Measurements from ENCODE around the gene ANAPC5. TPM values are rescaled to one million over a fixed set of nuclear protein-coding genes. Genes with fewer than 3 reads are reported as not detected.

The ANAPC5 gene
- total RNA-seq, 1 experiment from 2014 or later: 170 TPM

DNA sequence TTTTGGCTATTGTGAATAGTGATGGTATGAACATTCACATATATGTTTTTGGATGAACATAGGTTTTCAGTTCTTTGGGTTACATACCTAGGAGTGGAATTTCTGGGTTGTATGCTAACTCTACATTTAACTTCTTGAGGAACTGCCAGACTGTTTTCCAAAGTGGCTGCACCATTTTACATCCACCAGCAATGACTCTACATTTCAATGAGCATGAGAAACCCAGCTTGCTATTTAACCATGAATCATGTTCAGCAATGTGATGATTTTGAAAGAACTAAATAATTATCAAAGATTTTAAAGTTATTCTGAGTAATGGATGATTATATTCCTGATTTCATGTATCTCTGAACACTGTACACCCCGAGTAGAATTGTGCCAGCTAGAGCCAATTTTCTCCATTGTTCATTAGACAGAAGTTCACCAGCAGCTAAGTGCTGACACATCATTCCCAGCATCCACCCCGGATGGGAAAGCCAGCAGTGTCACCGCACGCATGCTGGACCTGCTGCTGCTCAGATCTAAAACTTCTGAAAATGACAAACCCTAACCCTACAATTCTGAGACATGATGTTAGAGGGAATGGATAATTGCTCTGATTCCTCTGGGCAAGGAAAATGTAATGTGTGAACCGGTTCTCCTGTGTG, 13.3 kb upstream of the ANAPC5 start:
- peak; percentile 42 for DNase-seq (ENCODE audit: low read depth)

DNA sequence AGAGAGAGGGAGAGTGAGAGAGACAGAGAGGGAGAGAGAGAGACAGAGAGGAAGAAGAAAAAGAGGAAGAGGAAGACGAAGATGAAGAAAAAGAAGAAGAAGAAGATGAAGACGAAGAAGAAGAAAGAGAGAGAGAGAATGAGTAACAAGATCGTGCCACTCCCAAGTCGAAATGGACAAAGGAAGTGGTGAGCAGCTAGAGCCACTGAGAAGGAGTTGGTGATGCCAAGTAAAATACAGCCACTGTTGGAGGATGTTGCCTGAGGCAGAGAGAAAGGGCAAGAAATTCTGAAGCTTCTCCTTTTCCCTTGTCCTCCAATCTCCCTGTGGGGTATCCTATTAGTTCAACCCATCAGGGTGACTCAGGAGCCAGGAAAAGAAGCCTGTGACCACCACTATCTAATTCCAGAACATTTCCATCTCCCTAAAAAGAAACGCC, 12.5 kb upstream of the ANAPC5 start:
- DNase-seq (ENCODE audit: low read depth): peak; percentile 91

DNA sequence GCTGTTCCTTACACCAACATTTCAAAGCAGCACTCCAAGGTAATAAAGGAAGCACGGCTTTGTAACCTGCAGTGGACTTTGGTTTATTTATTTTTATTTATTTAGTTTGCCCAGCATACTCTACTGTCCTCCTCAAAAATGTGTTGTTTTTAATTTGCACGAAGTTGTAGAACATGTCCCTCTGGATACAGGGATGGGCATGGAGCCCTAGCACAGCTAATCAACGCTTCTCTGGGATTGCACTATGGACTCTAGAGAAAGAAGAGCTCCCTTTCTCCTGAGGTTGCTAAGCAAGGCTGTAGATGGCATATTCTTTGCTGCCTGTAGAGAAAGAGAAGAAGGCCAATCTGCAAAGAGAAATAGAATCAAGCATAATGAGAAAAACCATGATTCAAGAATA, 5.9 kb upstream of the ANAPC5 start:
- no peak for DNase-seq (ENCODE audit: low read depth)

DNA sequence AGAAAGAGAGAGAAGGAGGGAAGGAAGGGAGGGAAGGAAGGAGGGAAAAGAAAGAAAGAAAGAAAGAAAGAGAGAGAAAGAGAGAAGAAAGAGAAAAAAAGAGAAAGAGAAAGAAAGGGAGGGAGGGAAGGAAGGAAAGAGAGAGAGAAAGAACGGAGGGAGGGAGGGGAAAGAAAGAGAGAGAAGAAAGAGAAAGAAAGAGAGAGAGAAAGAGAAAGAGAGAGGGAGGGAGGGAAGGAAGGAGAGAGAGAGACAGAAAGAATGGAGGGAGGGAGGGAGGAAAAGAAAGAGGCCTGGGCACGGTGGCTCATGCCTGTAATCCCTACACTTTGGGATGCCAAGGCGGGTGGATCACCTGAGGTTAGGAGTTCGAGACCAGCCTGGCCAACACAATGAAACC, 5.1 kb upstream of the ANAPC5 start:
- DNase-seq (ENCODE audit: low read depth): no peak

DNA sequence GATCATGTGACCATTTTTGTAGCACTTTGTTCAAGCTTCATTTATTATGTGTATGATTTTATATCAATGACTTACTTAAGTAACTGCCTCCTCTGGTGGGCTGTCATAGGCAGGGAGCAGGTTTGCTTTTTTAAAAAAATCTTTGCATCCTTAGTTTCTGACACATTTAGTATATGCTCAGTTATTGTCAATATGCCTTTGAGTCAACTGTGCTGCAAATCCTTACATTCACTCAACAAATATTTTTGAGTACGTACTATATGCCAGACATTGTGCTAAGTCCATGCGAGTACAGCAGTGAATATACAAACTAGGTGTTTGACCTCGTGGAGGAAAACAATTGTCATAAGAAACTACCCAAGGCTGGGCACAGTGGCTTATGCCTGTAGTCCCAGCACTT, 4.4 kb upstream of the ANAPC5 start:
- DNase-seq (ENCODE audit: low read depth): no peak

DNA sequence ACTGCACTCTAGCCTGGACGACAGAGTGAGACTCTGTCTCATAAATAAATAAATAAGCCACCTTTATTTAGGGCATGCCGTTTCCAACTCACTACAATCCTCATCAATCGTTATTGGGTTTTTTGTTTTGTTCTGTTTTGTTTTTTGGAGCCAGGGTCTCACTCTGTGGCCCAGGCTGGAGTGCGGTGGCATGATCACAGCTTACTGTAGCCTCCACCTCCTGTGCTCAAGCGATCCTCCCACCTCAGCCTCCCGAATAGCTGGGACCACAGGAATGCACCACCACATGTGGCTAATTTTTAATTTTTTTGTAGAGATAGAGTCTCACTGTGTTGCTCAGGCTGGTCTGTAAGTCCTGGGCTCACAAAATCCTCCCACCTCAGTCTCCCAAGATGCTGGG, 3.6 kb upstream of the ANAPC5 start:
- DNase-seq (ENCODE audit: low read depth): no peak

DNA sequence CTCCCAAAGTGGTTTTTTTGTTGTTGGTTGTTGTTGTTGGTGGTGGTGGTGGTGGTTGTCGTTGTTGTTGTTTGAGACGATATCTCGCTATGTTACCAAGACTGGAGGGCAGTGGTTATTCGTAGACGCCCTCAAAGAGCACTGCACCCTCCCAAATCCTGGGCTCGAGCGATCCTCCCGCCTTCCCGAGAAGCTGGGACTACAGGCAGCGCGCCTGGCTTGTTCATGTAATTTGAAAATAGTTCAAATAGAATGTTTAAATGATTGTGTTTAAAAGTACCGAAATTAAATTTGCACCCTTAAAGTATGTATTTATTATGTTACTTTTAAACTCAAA, 439 bp upstream of the ANAPC5 start:
- DNase-seq (ENCODE audit: low read depth): no peak

DNA sequence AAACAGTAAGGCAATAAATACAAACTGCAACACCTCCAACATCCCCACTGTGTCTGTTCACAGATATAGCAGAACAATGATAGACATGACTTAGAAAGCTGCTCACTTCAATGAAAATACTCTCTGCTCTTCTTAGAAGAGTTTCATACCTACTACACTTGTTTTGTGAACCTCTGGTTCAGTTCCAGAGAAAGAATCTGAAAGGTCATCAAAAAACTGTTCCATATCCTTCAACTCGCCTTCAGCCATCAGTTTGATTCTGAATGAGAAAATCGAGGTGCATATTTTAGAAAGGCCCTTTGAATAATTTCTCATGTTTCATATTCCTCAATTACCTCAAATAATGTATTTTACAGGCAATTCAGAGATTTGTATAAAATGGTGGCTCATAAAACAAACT, 5.5 kb downstream of the ANAPC5 start:
- no peak for DNase-seq (ENCODE audit: low read depth)

DNA sequence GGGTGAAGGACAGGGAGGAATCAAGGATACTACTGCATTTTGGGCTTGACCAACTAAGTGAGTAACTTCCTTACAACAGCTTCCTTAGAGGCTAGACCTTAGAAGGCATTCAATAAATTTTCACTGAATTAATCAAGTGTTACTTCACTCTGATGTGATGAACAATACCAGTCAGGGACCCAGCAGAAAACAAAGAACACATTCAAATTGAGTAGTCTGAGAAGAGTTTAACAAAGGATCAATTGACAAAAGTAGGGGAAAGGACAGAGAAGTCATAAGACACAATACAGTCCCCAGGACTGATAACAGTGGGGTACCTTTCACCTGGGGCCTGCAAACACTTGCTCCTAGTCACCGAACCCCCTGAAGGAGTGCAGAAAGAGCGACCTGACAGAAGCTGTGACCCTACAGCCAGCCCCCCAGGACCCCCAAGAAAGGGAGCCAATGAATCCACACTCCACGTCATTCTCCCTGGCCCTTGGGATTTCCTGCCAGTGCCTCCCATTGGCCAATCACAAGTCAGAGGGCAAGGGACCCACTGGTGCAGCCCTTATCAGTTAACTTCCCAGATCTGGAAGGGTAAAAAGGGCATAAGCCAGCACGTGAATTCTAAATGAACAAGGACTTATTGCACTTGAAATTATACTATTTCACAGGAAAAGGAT, 6.9 kb downstream of the ANAPC5 start:
- no peak for DNase-seq (ENCODE audit: low read depth)

DNA sequence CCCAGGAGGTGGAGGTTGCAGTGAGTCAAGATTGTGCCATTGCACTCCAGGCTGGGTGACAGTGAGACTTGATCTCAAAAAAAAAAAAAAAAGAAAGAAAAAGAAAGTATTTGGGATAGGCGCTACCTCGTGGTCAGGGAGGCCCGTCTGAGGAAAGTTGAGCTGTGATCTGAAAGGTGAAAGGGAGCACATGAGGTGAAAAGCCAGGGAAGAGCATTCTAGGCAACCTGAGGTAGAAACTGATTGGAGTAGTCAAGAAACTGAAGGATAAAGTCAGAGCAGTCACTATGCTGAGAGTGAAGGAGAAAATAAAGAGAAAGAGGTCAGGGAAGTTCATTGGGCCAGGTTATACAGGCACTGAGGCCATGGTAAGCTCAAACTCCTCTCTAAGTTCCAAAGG, 7.7 kb downstream of the ANAPC5 start:
- DNase-seq (ENCODE audit: low read depth): no peak

DNA sequence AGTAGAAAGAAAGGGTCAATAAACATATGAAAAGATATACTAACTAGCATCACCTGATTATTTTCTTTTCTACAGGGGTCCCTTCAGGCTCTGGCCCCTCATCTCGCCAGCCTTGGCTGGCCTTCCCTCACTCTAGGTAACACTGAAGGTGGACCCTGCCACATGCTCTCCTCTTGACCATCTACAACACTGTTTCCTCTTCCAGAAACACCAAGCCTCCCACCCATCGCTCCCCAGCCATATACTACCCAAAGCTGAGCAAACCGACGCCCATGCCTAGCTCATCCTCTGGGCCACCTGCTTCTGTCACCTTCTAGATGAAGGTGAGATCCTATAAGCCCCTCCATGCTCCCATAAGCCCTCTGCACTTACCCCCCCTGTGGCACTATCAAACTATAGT, 14.8 kb downstream of the ANAPC5 start:
- DNase-seq (ENCODE audit: low read depth): no peak

DNA sequence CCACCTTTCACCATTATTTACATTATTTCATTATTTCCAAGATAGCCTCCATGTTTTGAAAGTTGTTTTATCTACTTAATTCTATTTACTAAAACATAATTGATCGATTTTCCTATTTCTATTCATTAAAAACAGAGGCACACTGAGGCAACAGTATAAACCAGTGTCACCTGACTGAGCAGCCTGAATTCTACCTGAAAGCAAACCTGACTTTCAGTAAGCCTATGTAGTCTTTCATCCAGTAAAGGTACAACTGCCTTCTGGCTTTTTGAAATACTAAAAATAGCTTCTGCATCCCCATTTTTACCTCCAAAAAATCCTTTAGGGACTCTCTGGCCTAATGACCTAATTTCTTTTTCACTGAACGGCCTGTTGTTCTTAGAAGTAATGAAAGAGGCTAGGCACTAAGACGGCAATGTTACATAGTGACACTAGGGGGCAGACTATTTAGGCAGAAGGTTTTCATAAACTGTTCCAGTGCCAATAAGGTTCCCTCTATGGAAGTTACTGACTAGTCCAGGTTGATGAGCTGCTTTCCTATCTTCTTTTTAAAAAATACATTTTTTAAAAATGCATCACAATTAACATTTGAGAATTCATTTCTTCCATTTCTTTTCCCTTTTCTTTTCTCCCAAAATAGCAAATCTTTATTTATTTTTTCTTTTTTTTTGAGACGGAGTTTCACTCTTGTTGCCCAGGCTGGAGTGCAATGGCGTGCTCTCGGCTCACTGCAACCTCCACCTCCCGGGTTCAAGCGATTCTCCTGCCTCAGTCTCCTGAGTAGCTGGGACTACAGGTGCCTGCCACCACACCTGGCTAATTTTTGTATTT, 17.5 kb downstream of the ANAPC5 start:
- DNase-seq (ENCODE audit: low read depth): peak; percentile 49

DNA sequence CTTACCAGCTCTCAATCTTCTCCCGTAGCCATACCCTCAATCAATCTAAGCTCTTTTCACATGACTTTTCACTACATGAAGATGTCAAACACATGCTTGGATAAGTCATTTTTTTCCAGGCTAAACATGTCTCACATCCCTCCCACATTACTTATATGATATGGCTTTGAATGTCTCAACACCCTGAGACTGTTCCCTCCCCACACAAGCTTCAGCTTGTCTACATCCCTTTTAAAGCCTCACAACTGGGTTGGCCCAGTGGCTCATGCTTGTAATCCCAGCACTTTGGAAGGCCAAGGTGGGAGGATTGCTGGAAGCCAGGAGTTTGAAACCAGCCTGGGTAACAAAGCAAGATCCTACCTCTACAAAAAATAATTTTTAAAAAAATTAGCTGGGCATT, 18.5 kb downstream of the ANAPC5 start:
- DNase-seq (ENCODE audit: low read depth): no peak

DNA sequence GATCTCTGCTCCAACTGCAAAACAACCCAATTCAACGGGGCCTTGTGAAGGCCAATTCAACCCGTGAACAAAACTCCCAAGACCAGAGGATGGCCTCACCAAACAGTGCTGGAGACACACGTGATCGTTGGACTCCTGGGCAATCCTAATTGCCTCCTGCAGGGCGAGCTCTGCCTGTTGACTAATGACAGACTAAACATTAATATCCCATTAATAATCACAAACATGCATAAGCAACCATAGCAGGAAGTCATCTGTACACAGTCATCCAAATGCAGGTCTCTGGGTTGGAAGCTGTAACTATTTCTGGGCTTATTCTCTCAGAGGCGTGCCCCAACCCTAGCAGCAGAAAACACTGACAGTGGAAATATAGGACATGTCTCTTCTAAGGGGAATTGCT, 21.0 kb downstream of the ANAPC5 start:
- no peak for DNase-seq (ENCODE audit: low read depth)

DNA sequence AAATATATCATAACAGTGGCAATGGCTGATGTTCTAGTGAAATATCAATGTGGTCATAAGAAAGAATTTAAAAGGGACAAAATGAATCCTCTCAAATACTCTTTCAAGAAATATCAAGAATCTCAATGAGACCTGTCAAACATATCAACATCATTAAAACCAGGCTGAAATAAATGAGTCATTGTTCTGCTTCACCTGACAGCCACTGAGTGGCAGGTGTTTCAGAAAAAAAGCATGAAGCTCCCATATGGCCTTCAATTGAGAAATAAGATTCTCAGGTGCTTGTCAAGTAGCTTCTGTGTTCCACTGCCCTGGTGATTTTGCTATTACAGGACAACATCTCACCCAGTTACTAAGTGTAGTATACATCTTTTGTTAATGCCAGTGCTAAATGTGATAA, 21.5 kb downstream of the ANAPC5 start:
- DNase-seq (ENCODE audit: low read depth): no peak

DNA sequence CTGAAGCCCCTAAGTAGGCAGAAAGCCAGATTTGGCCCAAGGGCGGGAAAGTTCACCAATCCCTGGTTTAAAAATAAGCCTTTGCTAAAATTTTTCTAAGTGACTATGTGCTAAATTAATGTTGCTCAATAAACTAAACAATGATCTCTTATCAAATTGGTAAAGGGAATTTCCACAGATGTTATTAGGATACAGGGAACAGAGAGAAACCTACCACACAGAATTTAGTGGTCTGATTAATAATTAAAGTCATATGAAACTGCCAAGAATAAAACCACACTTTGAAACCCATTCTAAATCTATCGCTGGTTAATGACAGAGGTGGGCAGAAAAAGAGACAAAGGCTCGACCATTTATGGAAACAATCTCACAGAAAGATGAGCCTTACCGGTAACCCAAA, 22.0 kb downstream of the ANAPC5 start:
- no peak for DNase-seq (ENCODE audit: low read depth)

DNA sequence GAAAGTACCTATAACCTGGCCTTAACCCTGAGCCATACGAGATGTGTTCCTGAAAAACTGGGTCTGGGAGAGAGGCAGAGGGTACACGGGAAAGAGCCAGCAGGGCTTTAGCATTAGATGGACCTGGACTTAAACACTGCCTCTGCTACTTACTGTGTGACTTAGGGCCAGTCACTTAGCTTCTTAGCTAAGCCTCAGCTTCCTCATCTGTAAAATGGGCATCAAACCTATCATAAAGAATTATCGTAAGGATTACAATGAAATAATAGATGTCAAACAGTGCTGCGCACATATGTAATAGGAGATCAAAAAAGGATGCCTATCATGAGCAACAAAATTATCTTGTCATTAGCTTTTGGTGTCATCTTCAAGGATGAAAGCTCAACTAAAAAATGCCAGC, 23.6 kb downstream of the ANAPC5 start:
- DNase-seq (ENCODE audit: low read depth): no peak

DNA sequence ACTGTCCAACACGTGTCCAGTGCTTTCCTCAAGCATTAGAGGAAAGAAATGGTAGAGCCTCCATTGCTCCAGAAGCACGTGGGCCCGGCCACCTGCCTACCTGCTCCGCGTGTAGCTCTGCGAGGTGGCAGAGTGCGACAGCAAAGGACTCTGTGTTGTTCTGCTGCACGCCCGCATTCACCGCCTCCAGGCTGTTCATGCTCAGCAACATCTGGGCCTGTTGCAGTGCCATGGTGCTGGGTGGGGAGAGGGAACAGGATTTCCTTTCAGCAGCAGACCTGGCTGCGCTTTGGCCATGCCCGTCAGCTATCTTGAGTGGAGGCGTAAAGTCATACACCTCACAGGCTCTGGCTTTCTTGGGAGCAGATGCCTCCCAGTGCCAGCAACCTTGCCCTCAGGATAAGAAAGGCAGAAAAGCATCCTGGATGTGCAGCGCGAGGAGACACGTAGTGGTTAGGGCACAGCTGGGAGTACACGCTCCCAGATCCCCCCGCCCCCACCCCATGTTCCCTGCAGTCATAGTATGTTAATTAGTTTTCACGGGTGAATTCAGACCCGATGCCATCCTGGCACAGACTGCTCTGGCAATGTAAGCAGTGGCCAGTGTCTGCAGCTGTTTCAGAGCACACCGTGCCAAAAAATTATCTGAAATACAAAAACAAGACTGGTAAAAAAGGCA, 25.1 kb downstream of the ANAPC5 start:
- DNase-seq (ENCODE audit: low read depth): no peak

DNA sequence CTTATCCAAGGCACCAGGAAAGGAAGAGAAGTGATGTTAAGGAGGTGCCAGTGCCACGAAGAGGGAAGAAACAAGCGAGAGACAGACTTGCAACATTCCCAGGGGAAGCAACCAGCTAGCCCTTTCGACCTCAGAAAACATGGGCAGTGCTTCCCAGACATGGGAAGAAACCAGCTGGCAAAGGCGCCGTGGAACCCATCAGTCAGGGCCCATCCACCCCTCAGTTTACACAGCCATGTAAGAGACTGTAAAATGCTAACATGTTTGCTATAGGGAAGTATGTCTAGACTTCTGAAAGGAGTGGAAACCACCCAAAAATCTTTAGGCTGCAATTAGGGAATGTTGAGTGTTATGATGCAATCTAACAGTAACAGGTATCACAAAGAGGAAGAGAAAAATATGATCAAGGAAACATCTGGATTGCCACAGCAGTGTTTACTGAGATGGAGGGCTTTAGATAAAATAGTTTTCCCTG, 26.3 kb downstream of the ANAPC5 start:
- DNase-seq (ENCODE audit: low read depth): no peak

DNA sequence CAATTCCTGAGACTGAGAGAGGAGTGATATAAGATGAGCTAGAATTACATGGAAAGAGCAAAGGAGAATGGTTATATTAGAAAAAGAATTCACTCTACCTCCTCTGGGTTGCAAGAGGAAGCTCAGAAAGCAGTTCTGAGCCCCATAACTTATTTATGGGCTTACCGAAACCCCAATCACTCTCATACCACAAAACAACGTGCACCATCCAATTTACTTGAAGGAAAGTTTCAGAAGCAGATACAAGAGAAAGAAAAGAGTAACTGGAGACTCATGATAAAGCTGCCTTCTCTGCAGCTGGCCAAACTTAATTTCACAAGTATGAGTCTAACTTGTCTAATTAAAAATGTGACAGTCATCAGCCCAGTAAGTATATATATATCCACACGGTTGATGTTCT, 28.3 kb downstream of the ANAPC5 start:
- no peak for DNase-seq (ENCODE audit: low read depth)

DNA sequence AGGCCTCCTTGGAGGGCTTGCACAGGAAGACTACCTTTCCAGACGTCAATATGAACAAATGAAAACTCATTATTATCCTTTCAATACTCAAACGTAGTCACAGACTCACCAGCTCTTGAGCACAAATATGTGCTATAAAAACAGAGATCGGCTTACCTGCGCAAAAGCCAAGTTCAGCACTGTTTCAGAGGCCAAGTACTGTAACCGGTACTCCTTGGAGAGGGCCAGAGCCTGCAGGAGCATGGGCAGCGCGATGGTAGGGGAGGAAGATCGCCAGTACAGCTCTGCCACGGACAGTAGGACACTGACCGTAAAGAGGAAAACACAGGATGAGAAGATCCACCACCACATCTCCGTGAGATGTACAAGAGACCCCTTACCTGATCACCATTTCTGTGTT, 34.1 kb downstream of the ANAPC5 start:
- DNase-seq (ENCODE audit: low read depth): no peak

DNA sequence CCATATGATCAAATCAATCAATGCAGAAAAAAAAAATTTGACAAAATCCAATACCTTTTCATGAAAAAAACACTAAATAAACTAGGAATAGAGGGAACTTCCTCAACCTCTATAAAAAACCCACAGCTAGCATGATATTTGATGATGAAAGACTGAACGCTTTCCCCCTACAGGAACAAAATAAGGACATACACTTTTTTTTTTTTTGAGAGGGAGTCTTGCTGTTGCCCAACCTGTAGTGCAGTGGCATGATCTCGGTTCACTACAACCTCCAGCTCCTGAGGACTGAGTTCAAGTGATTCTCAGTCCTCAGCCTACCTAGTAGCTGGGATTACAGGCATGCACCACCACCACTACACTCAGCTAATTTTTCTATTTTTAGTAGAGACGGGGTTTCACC, 37.8 kb downstream of the ANAPC5 start:
- DNase-seq (ENCODE audit: low read depth): no peak

Measured in Daoy (cell line).